Retina (tissue), 1 donor: ENCODE data around the gene TLE1.
"Not testable (repeated sequence)": the region's sequence is repeated elsewhere in the genome, so short reads cannot be mapped to it uniquely, and the experiment has no call there.

Source experiments
- DNase-seq: peaks from one replicate; pipeline ENCODE4 v3.0.0-alpha.2; 2016

Gene TLE1

GRCh38 chr9:81689343-81690175 lies at the start of gene TLE1:
Gene TLE1, minus strand, starts transcription at chr9:81689547. Its CDS starts 1,307 bp downstream, at chr9:81688240.
- DNase-seq, result peak; percentile 99

- DNase-seq, result no peak
Measured at GRCh38 chr9:81737871-81738507, 48.6 kb upstream of the TLE1 start.

- DNase-seq, result not testable (repeated sequence)
Measured at GRCh38 chr9:81730498-81730897, 41.2 kb upstream of the TLE1 start.

- DNase-seq, result no peak
Measured at GRCh38 chr9:81729135-81729534, 39.8 kb upstream of the TLE1 start.

GRCh38 chr9:81724242-81724889 lies 35.0 kb upstream of the TLE1 start:
- no peak for DNase-seq

- DNase-seq, result no peak
Measured at GRCh38 chr9:81722277-81722676, 32.9 kb upstream of the TLE1 start.

- no peak for DNase-seq
Measured at GRCh38 chr9:81720450-81721086, 31.2 kb upstream of the TLE1 start.

GRCh38 chr9:81719972-81720371 lies 30.6 kb upstream of the TLE1 start:
- no peak for DNase-seq

- no peak for DNase-seq
Measured at GRCh38 chr9:81718244-81718643, 28.9 kb upstream of the TLE1 start.

GRCh38 chr9:81717747-81718077 lies 28.4 kb upstream of the TLE1 start:
- DNase-seq, result no peak

- no peak for DNase-seq
Measured at GRCh38 chr9:81717061-81717746, 27.9 kb upstream of the TLE1 start.

- no peak for DNase-seq
Measured at GRCh38 chr9:81716409-81716808, 27.1 kb upstream of the TLE1 start.

- no peak for DNase-seq
Measured at GRCh38 chr9:81705578-81705977, 16.2 kb upstream of the TLE1 start.

GRCh38 chr9:81694541-81694940 lies 5.2 kb upstream of the TLE1 start:
- no peak for DNase-seq

- DNase-seq, result no peak
Measured at GRCh38 chr9:81693671-81694378, 4.5 kb upstream of the TLE1 start.

- DNase-seq, result peak; percentile 60
Measured at GRCh38 chr9:81690251-81690851, 1.0 kb upstream of the TLE1 start.

- not testable (repeated sequence) for DNase-seq
Measured at GRCh38 chr9:81689093-81689342, 329 bp downstream of the TLE1 start.

GRCh38 chr9:81688262-81689092 lies 870 bp downstream of the TLE1 start:
- peak; percentile 89 for DNase-seq

GRCh38 chr9:81687521-81688261 lies 1.7 kb downstream of the TLE1 start:
- no peak for DNase-seq
